DMS79 (cell line): ENCODE data around the gene SPRY1.

Source experiments
- DNase-seq: peaks from one replicate; lab custom pipeline; 2025; lab: John Stamatoyannopoulos, UW

SPRY1 gene

GRCh38 chr4:123411514-123411913 lies 14.9 kb downstream of the SPRY1 start:
- DNase-seq = no peak

DNA sequence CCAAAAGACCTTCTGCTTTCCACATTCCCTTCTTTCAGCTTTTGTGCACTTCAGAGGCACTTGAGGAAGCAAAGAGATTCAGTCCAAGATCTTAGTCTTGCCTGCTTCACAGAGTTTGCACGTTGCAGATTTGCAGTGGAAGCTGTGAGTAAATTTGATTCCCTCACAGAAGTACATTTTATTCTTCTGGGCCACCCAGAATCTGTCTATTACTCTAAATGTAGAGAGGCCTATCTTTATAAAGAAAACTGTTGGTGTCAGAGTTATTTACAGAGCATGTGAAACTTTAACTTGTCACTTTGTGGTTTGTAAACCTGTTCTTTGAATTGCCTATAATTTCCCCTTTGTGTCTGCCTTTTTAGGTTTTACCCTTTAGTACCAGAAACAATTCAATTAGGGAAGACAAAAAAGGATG lies 15.5 kb downstream of the SPRY1 start:
- no peak for DNase-seq

DNA sequence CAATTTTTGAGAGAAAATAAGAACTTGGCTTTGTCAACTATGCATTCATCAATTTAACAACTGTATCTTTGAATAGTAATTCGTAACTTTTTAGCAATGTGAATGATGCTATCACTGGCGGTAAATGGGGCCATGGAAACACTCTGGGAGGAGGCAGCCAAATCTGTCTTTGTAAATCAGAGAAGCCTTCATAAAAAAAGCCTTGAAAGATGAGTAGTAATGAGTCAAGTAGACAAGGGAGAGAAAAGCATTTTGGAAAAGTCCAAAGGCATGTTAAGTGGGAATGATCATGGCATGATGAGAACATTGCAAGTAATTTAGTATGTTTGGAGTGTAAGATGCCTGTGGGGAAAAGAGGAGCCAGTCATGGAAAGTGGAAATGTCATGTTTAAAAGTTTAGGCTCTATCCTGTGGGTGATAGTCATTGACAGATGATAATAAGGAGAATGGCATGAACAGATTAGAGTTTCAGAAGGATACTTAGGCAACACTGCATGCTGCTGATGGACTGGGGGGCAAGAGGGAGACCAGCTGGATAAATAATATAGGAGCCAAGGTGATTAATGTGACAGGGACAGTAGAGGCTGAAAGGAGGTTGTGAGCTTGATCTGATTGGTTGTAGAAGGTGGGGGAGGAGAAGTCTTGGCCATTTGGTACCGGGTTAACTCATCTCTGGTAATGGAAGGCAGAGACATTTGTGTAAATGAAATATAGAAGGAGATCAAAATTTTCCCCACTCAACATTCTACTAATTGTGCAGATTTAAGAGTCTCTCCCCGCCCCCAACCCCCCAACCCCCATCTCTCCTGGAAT lies 16.3 kb downstream of the SPRY1 start:
- DNase-seq = no peak

GRCh38 chr4:123415576-123415975 lies 19.0 kb downstream of the SPRY1 start:
- DNase-seq = no peak

DNA sequence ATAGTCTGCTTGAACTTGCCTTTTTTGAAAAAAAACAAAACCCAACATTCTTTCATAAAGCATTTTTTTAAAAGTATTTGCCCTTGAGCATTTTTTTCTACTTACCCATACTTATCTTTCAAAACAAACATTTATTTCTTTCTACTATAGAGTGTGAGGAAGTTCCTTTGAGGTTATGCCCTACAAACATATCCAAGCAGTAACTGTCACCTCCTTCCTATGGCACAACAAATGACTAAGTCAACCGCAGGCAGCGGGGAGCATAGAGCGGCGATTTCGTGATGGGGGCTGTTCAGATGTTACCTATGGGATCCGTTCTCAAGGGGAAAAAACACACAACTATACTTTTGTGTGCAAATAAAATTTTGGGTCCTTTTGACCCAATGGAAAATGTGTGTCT lies 19.4 kb downstream of the SPRY1 start:
- no peak for DNase-seq

GRCh38 chr4:123417813-123418212 lies 21.2 kb downstream of the SPRY1 start:
- DNase-seq = no peak

- peak; percentile 18 for DNase-seq
These were observed 21.8 kb downstream of the SPRY1 start for GRCh38 chr4:123418351-123418931.

DNA sequence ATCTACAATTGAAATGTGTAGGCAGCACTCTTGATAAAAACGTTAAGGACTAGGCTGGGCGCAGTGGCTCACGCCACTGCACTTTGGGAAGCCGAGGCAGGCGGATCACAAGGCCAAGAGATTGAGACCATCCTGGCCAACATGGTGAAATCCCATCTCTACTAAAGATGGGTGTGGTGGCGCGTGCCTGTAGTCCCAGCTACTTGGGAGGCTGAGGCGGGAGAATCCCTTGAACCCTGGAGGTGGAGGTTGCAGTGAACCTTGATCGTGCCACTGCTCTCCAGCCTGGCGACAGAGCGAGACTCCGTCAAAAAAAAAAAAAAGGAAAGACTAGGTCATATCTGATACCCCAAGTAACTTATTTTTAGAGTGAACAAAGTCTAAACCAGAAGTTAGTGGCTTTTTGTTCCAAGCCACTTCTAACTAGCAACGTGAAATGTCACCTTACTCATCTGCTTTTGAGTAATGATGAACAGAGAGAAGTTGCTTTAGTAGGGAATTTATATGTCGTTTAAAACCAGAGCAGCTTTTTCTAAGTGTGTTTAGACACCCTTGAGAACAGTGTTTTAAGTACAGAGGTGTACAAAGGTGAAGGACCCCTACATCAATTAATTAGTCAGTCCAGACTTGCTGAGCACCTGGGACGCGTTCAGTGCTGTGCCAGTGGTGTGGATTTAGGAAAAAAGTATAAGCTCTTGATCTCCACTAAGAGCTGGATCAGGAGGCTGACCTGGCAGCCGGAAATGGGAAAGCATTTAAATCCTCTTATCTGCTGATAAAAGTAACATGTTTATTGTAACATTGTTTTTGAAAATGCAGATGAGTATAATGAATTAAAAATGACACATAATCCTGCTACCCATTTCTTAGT lies 23.5 kb downstream of the SPRY1 start:
- DNase-seq = no peak

GRCh38 chr4:123421227-123421936 lies 24.8 kb downstream of the SPRY1 start:
- DNase-seq = no peak

DNA sequence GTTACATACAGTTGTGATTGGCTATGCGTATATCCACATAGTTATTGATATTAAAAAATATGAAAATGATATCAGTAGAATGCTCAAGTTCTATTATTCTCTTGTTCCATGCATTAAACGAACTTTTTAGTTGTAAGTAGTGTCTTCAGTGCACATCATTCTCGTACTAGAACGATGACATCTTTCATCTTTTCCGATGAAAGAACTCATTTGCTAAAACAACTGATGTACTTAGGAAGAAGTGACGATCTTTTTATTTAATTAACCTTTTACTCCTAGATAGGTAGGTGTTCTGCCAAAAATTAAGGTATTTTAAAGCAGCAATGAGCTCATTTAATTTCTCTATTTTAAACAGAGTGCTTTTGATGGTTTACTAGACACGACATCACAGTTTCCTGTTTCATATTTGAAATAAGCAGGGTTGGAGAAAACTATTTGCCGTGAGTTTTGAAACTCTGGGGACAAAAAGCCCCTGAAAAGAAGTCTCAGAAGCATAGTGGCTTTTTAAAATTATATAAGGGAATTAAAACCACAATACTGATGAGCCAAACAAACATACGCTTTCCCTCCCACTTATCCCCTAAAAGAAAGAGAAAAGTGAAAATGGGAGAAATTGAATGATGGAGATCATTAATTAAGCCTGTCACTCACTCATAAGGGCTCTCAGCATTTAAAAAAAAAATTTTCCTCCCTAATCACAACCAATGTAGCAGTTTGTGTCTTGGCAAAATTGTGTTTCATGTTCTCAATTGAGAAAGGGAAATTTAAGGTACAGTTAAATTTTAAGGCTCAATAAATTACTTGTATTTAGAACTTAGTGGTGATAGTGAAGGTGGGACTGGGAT lies 25.6 kb downstream of the SPRY1 start:
- no peak for DNase-seq

DNA sequence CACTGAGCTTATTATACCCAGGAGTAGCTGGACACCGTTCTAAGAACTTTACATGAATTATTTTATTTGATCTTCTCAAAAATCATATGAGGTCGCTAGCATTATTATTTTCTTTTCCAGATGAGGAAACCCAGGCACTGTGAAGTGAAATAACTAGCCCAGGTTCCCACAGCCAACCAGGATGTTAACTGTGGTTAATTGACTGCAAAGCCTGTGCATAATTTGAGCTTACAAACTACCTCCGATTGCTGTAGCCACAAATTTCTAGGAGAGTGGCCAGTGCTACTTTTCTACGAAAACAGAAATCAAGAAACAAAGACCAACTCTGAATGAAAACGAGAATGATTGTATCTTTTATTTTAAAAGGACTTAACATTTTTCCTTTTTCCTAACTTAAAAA lies 27.2 kb downstream of the SPRY1 start:
- DNase-seq = no peak

- no peak for DNase-seq
These were observed 31.4 kb downstream of the SPRY1 start for GRCh38 chr4:123427951-123428350.

GRCh38 chr4:123430031-123430430 lies 33.4 kb downstream of the SPRY1 start:
- no peak for DNase-seq

- DNase-seq = no peak
These were observed 33.9 kb downstream of the SPRY1 start for GRCh38 chr4:123430501-123430900.

- DNase-seq = no peak
These were observed 37.0 kb downstream of the SPRY1 start for GRCh38 chr4:123433573-123433972.

DNA sequence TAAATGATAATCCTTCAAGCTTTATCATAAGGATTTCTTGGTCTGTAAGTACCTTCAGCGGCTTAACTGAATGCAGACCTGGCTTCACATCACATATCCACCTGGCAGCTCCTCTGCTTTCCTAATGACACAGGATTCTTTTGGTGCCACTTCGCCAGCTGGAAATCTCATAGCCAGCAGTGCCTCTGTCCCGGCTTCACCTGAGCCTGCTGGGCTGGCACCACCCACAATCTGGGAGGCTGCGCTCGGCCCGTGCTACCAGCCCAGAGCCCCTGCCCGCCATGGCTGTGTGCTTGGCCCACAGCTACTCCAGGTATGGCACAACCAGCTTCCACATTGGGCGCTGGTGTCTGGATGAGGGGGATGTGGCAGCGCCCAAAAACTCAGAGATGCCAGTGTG lies 37.4 kb downstream of the SPRY1 start:
- DNase-seq = no peak

DNA sequence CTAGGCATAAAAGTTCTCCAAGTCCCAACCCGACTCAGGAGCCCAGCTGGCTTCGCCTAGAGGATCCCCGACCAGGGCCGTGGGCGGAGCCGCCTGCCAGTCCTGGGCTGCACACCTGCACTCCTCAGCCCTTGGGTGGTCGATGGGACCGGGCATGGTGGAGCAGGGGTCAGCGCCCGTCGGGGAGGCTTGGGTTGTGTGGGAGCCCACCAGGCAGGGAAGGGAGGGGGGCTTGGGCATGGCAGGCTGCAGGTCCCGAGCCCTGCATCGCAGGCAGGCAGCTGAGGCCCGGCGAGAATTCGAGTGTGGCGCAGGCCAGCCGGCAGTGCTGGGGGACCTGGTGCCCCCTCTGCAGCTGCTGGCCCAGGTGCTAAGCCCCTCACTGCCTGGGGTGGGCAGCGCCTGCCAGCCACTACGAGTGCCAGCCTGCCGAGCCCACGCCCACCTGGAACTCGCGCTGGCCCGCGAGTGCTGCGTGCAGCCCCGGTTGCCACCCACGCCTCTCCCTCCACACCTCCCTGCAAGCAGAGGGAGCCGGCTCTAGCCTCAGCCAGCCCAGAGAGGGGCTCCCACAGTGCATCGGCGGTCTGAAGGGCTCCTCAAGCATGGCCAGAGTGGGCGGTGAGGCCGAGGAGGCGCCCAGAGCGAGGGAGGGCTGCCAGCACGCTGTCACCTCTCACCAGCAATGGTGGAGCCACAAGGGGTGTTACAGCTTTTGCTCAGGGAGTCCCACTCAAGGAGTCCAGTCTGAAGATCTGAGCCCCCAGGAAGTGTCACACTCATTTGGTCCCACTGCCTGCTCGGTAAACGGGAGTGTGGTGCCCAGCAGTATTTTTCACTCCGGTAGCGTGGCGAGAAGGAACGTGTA lies 38.9 kb downstream of the SPRY1 start:
- no peak for DNase-seq

GRCh38 chr4:123438031-123438430 lies 41.4 kb downstream of the SPRY1 start:
- DNase-seq = no peak

DNA sequence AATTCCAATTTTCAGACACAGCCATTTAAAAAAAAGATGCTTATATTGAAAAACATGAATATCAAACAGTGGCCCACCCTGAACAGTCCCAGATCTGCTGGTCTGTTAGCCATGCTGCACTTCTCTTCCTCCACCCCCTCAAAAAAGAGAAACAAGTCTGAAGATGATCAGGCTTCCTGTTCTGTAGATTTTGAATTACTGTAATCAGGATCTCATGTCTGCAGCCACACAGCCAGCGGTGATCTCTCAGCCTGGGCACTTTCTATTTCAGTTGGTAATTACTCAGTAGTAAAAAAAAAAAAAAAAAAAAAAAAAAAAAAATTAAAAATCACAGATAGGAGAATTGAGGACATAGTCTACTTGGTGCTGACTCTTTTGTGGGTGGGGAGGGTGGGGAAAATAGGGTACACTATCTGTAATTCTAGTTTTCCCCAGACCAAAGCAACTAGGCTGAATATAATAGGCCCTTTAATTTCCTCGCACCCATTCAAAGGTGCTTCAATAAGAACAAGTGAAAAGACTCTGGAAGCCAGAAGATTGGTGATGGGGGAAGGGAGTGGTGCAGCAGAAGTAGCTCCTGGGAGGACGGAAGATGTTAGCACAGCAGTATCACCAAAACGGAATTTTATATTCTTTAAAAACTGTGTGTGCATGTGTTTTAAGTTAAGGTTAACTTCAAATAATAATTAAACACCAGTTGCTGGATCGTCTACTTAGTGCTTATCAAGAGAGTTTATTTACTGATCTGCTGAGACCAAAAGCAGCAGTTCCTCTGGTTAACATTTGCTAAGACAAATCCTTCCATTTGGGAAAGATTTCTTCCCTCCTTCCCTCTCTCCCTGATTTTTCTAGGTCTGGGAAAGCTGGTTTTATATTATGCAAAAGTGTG lies 47.0 kb downstream of the SPRY1 start:
- no peak for DNase-seq
